IMR-90 (cell line): ENCODE results near the gene SIAH3. TPM values are rescaled to one million over a fixed set of nuclear protein-coding genes. Genes with fewer than 3 reads are reported as not detected.

Experiments used
- ATAC-seq: fragments of 200-7000 bp; cut with Tn5 transposase; 2 replicates; pipeline ENCODE4 v1.9.1; 2020; ENCODE audit warnings: low read depth, mild to moderate bottlenecking, moderate library complexity
- BruUV-seq: library from RNA; stranded (reverse); fragments of 400-500 nt; replicated peaks from 2 replicates; lab custom pipeline; 2021; lab: Mats Ljungman, UMichigan
- CTCF ChIA-PET: fragments of 300-600 bp; formaldehyde crosslinking; extraction: SDS; loops from one replicate; lab custom pipeline; 2021; ENCODE audit warnings: antibody characterized with exemption; lab: Yijun Ruan, JAX
- POLR2A ChIA-PET: fragments of 300-600 bp; sonication (Branson Sonifier 250); formaldehyde crosslinking; loops from one replicate; lab custom pipeline; 2022; ENCODE audit warnings: antibody characterized with exemption; ENCODE audit not compliant: unreplicated experiment; lab: Charles Lee
- DNase-seq: peaks from one replicate; pipeline ENCODE4 v3.0.0; 2013
- H2AFZ ChIP-seq: replicated peaks from 2 replicates; pipeline ENCODE3; 2013; ENCODE audit warnings: low read length, mild to moderate bottlenecking; ENCODE audit not compliant: poor library complexity
- H2AK5ac ChIP-seq: 2 replicates; pipeline ENCODE4 v1.6.1; 2013; ENCODE audit warnings: low read depth, low read length, inconsistent platforms
- H2AK9ac ChIP-seq: replicated peaks from 2 replicates; pipeline ENCODE3; 2013; ENCODE audit warnings: mild to moderate bottlenecking, low read depth, low read length, moderate library complexity; ENCODE audit not compliant: poor library complexity
- H2BK120ac ChIP-seq: 2 replicates; pipeline ENCODE4 v1.6.1; 2013; ENCODE audit warnings: low read depth, low read length, inconsistent platforms
- H2BK15ac ChIP-seq: 3 replicates; pipeline ENCODE4 v1.6.1; 2013; ENCODE audit warnings: low read depth, low read length, inconsistent platforms
- H2BK20ac ChIP-seq: 2 replicates; pipeline ENCODE4 v1.6.1; 2013; ENCODE audit warnings: low read depth, mild to moderate bottlenecking, inconsistent platforms, low read length, moderate library complexity
- H2BK5ac ChIP-seq: 2 replicates; pipeline ENCODE4 v1.6.1; 2013; ENCODE audit warnings: mild to moderate bottlenecking, low read depth, low read length, inconsistent platforms; ENCODE audit not compliant: poor library complexity, severe bottlenecking
- H3K14ac ChIP-seq: replicated peaks from 2 replicates; pipeline ENCODE4 v1.6.1; 2013; ENCODE audit warnings: low read depth, low read length, inconsistent platforms
- H3K18ac ChIP-seq: 2 replicates; pipeline ENCODE4 v1.6.1; 2013; ENCODE audit warnings: low read depth, low read length, control low read depth
- H3K23ac ChIP-seq: 2 replicates; pipeline ENCODE4 v1.6.1; 2013; ENCODE audit warnings: low read depth, low read length, inconsistent platforms
- H3K27ac ChIP-seq: 2 replicates; pipeline ENCODE4 v1.5.1; 2013; ENCODE audit warnings: mild to moderate bottlenecking, control low read depth, low read length; ENCODE audit not compliant: insufficient read depth
- H3K27me3 ChIP-seq: 2 replicates; pipeline ENCODE4 v1.6.1; 2013; ENCODE audit warnings: low read length; ENCODE audit not compliant: control insufficient read depth, insufficient read depth
- H3K36me3 ChIP-seq: 2 replicates; pipeline ENCODE4 v1.6.1; 2013; ENCODE audit warnings: low read length, mixed read lengths; ENCODE audit not compliant: control insufficient read depth, insufficient read depth
- H3K4ac ChIP-seq: 2 replicates; pipeline ENCODE4 v1.6.1; 2013; ENCODE audit warnings: low read depth, low read length, inconsistent platforms
- H3K4me1 ChIP-seq: 2 replicates; pipeline ENCODE4 v1.6.1; 2013; ENCODE audit warnings: low read length, mixed read lengths; ENCODE audit not compliant: control insufficient read depth, insufficient read depth
- H3K4me2 ChIP-seq: 2 replicates; pipeline ENCODE4 v1.6.1; 2013; ENCODE audit warnings: low read depth, mild to moderate bottlenecking, control low read depth, low read length, moderate library complexity
- H3K4me3 ChIP-seq: 2 replicates; pipeline ENCODE4 v1.5.1; 2013; ENCODE audit warnings: low read depth, mild to moderate bottlenecking, control low read depth, low read length, moderate library complexity; ENCODE audit not compliant: insufficient read depth
- H3K56ac ChIP-seq: 2 replicates; pipeline ENCODE4 v1.6.1; 2013; ENCODE audit warnings: low read length, inconsistent platforms; ENCODE audit not compliant: insufficient read depth; ENCODE audit errors: extremely low read depth
- H3K79me1 ChIP-seq, 2 experiments: 2 replicates each; pipeline ENCODE4 v1.6.1; 2013; ENCODE audit warnings: low read length in 2 of 2, inconsistent platforms in 1 of 2, low read depth in 1 of 2
- H3K9ac ChIP-seq: 2 replicates; pipeline ENCODE4 v1.6.1; 2013; ENCODE audit warnings: low read depth, low read length, control low read depth
- H3K9me1 ChIP-seq: 2 replicates; pipeline ENCODE4 v1.6.1; 2013; ENCODE audit warnings: low read length, inconsistent platforms; ENCODE audit not compliant: insufficient read depth
- H3K9me3 ChIP-seq: 2 replicates; pipeline ENCODE4 v1.6.1; 2013; ENCODE audit warnings: low read length; ENCODE audit not compliant: control insufficient read depth, insufficient read depth
- H4K20me1 ChIP-seq: 2 replicates; pipeline ENCODE4 v1.6.1; 2013; ENCODE audit warnings: low read length, inconsistent platforms; ENCODE audit not compliant: insufficient read depth
- H4K5ac ChIP-seq: 2 replicates; pipeline ENCODE4 v1.6.1; 2013; ENCODE audit warnings: mild to moderate bottlenecking, low read depth, low read length, control low read depth
- H4K8ac ChIP-seq, 2 experiments: 2 replicates each; pipeline ENCODE4 v1.6.1; 2013; ENCODE audit warnings: low read depth in 2 of 2, low read length in 2 of 2, control low read depth in 1 of 2, inconsistent platforms in 1 of 2
- H4K91ac ChIP-seq: 2 replicates; pipeline ENCODE4 v1.6.1; 2013; ENCODE audit warnings: low read depth, low read length, inconsistent platforms; ENCODE audit not compliant: insufficient read depth
- BHLHE40 ChIP-seq: fragments of 150-350 bp; IDR thresholded peaks from 2 replicates; pipeline ENCODE4 v1.6.1; 2016; ENCODE audit warnings: mild to moderate bottlenecking, low read depth, low read length
- CEBPB ChIP-seq: IDR thresholded peaks from 2 replicates; pipeline ENCODE4 v1.6.1; 2012; ENCODE audit warnings: low read depth, low read length, improper control_type of control experiment
- CHD1 ChIP-seq: IDR thresholded peaks from 2 replicates; pipeline ENCODE4 v1.6.1; 2012; ENCODE audit warnings: low read depth, low read length, improper control_type of control experiment
- CTCF ChIP-seq: conservative IDR thresholded peaks from 2 replicates; pipeline ENCODE4 v1.5.1; 2012; ENCODE audit warnings: mild to moderate bottlenecking, low read depth, low read length, improper control_type of control experiment
- ELK1 ChIP-seq: fragments of 150-350 bp; IDR thresholded peaks from 2 replicates; pipeline ENCODE4 v1.6.1; 2016; ENCODE audit warnings: low read depth, mild to moderate bottlenecking, low read length, moderate library complexity, borderline replicate concordance
- FOS ChIP-seq: fragments of 150-350 bp; IDR thresholded peaks from 2 replicates; pipeline ENCODE4 v1.6.1; 2016; ENCODE audit warnings: low read depth, low read length
- MAFK ChIP-seq: IDR thresholded peaks from 2 replicates; pipeline ENCODE4 v1.6.1; 2012; ENCODE audit warnings: low read depth, low read length, improper control_type of control experiment
- MAZ ChIP-seq: IDR thresholded peaks from 2 replicates; pipeline ENCODE4 v1.6.1; 2012; ENCODE audit warnings: low read depth, mild to moderate bottlenecking, low read length, improper control_type of control experiment, moderate library complexity, borderline replicate concordance
- MXI1 ChIP-seq: IDR thresholded peaks from 2 replicates; pipeline ENCODE4 v1.6.1; 2012; ENCODE audit warnings: low read depth, mild to moderate bottlenecking, low read length, moderate library complexity, borderline replicate concordance
- NFE2L2 ChIP-seq: fragments of 150-350 bp; IDR thresholded peaks from 2 replicates; pipeline ENCODE4 v1.6.1; 2016; ENCODE audit warnings: low read depth, mild to moderate bottlenecking, low read length
- POLR2A ChIP-seq: IDR thresholded peaks from 2 replicates; pipeline ENCODE4 v1.6.1; 2012; ENCODE audit warnings: mild to moderate bottlenecking, low read depth, low read length
- RAD21 ChIP-seq: IDR thresholded peaks from 2 replicates; pipeline ENCODE4 v1.6.1; 2012; ENCODE audit warnings: low read length, improper control_type of control experiment
- RCOR1 ChIP-seq: IDR thresholded peaks from 2 replicates; pipeline ENCODE4 v1.6.1; 2012; ENCODE audit warnings: mild to moderate bottlenecking, low read length, improper control_type of control experiment; ENCODE audit not compliant: insufficient replicate concordance
- RFX5 ChIP-seq: IDR thresholded peaks from 2 replicates; pipeline ENCODE4 v1.8.0; 2012; ENCODE audit warnings: low read depth, mild to moderate bottlenecking, low read length, moderate library complexity
- SMC3 ChIP-seq: fragments of 150-350 bp; IDR thresholded peaks from 2 replicates; pipeline ENCODE4 v1.6.1; 2016; ENCODE audit warnings: low read depth, mild to moderate bottlenecking, antibody characterized with exemption, low read length, moderate library complexity
- USF2 ChIP-seq: fragments of 150-350 bp; IDR thresholded peaks from 2 replicates; pipeline ENCODE4 v1.6.1; 2017; ENCODE audit warnings: mild to moderate bottlenecking, antibody characterized with exemption, low read length, low read depth
- WGBS, 2 experiments: methylation state at CpG; one replicate each; pipeline versions ENCODE4 v1.1.5 to v1.1.7; 2013; ENCODE audit warnings: missing lambda C conversion rate in 2 of 2; ENCODE audit not compliant: insufficient read length in 1 of 2; ENCODE audit errors: extremely low coverage in 2 of 2; 5-methylcytosine and 5-hydroxymethylcytosine counted together
- dilution Hi-C: fragments of 300-500 bp; cut with HindIII; formaldehyde crosslinking; loops from one replicate; pipeline ENCODE4 v1.14.3; 2018; ENCODE audit warnings: low sequenced_read_pairs; ENCODE audit not compliant: unreplicated experiment
- in situ Hi-C: fragments of 300-500 bp; cut with MboI; formaldehyde crosslinking; loops from 3 replicates; pipeline ENCODE4 v1.14.3; 2019; ENCODE audit warnings: low sequenced_read_pairs, inconsistent platforms, mixed read lengths
- intact Hi-C: fragments of 100-400 bp; cut with micrococcal nuclease; formaldehyde crosslinking; loops from 2 replicates; pipeline ENCODE4 v1.10.0; 2022
- polyA plus RNA-seq, 3 experiments: library from polyadenylated mRNA; depleted of rRNA; stranded (reverse); fragments of >200 nt; gene quantifications; 2 replicates each; pipeline ENCODE4 v1.2.3, GENCODE V29; 2012; ENCODE audit warnings: low replicate concordance in 1 of 3
- total RNA-seq: library from RNA; depleted of rRNA; stranded (reverse); fragments of >200 nt; gene quantifications from 2 replicates; pipeline ENCODE4 v1.2.3, GENCODE V29; 2012

Gene SIAH3
- total and polyA plus RNA-seq, 2 of the 4 experiments (the other 2 are of a cell fraction): under 0.01 TPM; not detected in 1

DNA sequence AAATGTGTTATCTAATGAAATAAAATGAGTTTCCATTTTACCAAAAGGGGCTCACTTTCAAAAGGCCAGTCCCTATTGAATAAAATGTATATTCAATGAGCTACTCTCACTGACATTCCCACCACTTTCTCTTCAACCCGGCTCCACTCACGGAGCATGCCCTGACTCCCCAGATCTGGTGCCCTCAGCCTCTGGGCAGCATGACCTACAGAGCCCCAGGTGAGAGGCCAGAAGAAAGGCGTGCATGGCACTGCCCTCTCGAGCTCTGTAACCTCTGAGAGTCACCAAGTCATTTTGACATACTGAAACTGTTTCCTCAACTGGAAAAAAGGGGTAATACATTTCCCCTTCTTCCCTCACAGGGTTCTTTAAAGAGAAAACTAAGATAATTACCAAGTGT is 25.2 kb upstream of the SIAH3 start:
- Histone ChIP-seq H2BK120ac (no peak overlapping the region), H3K14ac (no peak overlapping the region), H3K4me1 (peaks cover 1% of the 10 kb centered on the region; the same call in 1 of the 2 replicates), H4K91ac (no peak overlapping the region), H3K4me2 (no peak overlapping the region), H3K4ac (no peak overlapping the region), H3K36me3 (no peaks in the 10 kb centered on the region), H2AK9ac (no peak overlapping the region), H3K18ac (no peak overlapping the region), H2BK20ac (no peak overlapping the region), H3K9me3 (no peaks in the 10 kb centered on the region), H4K20me1 (no peaks in the 10 kb centered on the region), H2BK15ac (no peak overlapping the region), H3K9ac (no peak overlapping the region), H3K27me3 (peaks cover 11% of the 10 kb centered on the region), H4K8ac (no peak overlapping the region), H3K9me1 (no peaks in the 10 kb centered on the region), H3K4me3 (no peak overlapping the region), H3K23ac (no peak overlapping the region), H3K56ac (no peak overlapping the region), H2AFZ (no peak overlapping the region), H3K27ac (no peak overlapping the region), H4K5ac (no peak overlapping the region), H2AK5ac (no peak overlapping the region), H2BK5ac (no peak overlapping the region), H3K79me1 (no peaks in the 10 kb centered on the region)
- intact Hi-C loops: no loop called here
- dilution Hi-C loops: no loop called here
- POLR2A ChIA-PET: no interaction called here
- TF ChIP-seq FOS (no peak), MAZ (no peak), CTCF (no peak), RCOR1 (no peak), CHD1 (no peak), RAD21 (no peak), NFE2L2 (no peak), BHLHE40 (no peak), MXI1 (no peak), RFX5 (no peak), POLR2A (no peak), MAFK (no peak), CEBPB (no peak), ELK1 (no peak), USF2 (no peak), SMC3 (no peak)
- no TSS peak for BruUV-seq
- in situ Hi-C loops: no loop called here
- DNase-seq (no peak), ATAC-seq (no peak)
- CTCF ChIA-PET: no interaction called here
- WGBS, 2 experiments: 80% methylated on average over 1 of the region's 4 CpGs; no CpG with 5 or more reads in 1 of the 2 experiments
